ENCODE data around the gene MTUS2. TPM values are rescaled to one million over a fixed set of nuclear protein-coding genes. Genes with fewer than 3 reads are reported as not detected.

Gene MTUS2
- total RNA-seq (2021) (0.11 and 0.44 TPM in 2 replicates), Bru-seq, nascent RNA (percentile 13 among the genes with signal in this experiment), BruChase-seq, experiment 1, labeled RNA remaining after a 2-hour chase (percentile 14 among the genes with signal in this experiment), BruChase-seq, experiment 2, labeled RNA remaining after a 6-hour chase (percentile 11 among the genes with signal in this experiment)
- long read RNA-seq = 0 reads

- DNase-seq (ENCODE audit: low spot score) = no peak
- H3K36me3 ChIP-seq (ENCODE audit: insufficient read depth, low read length, poor library complexity, severe bottlenecking) = no peaks in the 10 kb centered on the region
- ChIA-PET POLR2A (ENCODE audit: low non-redundant PET) (no interaction called here), CTCF (interaction anchor here (0.7 to 0.9 kb wide), 2 partner anchors 17 to 34 kb away, joined by 3 read pairs; no protein-coding TSS in a partner anchor)
- TF ChIP-seq CTCF (conservative IDR thresholded peaks at IDR 0.05; ENCODE audit: low read depth, low read length) (no peak), EZH2 (IDR thresholded peaks at IDR 0.05; ENCODE audit: borderline replicate concordance, low read depth, low read length, poor library complexity, severe bottlenecking) (peak; percentile 83)
- BruUV-seq (replicated peaks) = no TSS peak
- H3K4me3 ChIP-seq (ENCODE audit: low read depth, low read length, poor library complexity, severe bottlenecking) = peak within 1 kb of the TSS; percentile 31
- H3K27me3 ChIP-seq (replicated peaks; ENCODE audit: insufficient read depth, low read depth, low read length, poor library complexity) = peaks cover 47% of the 10 kb centered on the region
- H3K4me1 ChIP-seq (ENCODE audit: insufficient read depth, low read length, poor library complexity, severe bottlenecking) = peaks cover 5% of the 10 kb centered on the region
- H3K27ac ChIP-seq (ENCODE audit: low read depth, low read length, poor library complexity, severe bottlenecking) = no peak within 1 kb of the TSS
- H3K9me3 ChIP-seq (ENCODE audit: low read depth, low read length, poor library complexity, severe bottlenecking) = no peaks in the 10 kb centered on the region
- intact Hi-C loops (cut with micrococcal nuclease; ENCODE audit: unreplicated experiment) = loop anchor here (5.0 kb wide), 1 partner anchor 542 kb away; no protein-coding TSS in a partner anchor
These were observed at the start of gene MTUS2 for GRCh38 chr13:28820099-28821051. Gene MTUS2 (plus strand): TSS chr13:28820339.

GRCh38 chr13:28778308-28779215, 41.6 kb upstream of the MTUS2 start:
- CTCF ChIA-PET = no interaction called here
- H3K27ac ChIP-seq (ENCODE audit: low read depth, low read length, poor library complexity, severe bottlenecking) = no peak overlapping the region

More at GRCh38 chr13:28778308-28779215, 41.6 kb upstream of the MTUS2 start:
- no peaks in the 10 kb centered on the region for H3K36me3 ChIP-seq (ENCODE audit: insufficient read depth, low read length, poor library complexity, severe bottlenecking)
- DNase-seq (ENCODE audit: low spot score) = no peak
- no peaks in the 10 kb centered on the region for H3K9me3 ChIP-seq (ENCODE audit: low read depth, low read length, poor library complexity, severe bottlenecking)
- POLR2A ChIA-PET (ENCODE audit: low non-redundant PET) = no interaction called here
- no peaks in the 10 kb centered on the region for H3K27me3 ChIP-seq (replicated peaks; ENCODE audit: insufficient read depth, low read depth, low read length, poor library complexity)
- no peak overlapping the region for H3K4me3 ChIP-seq (ENCODE audit: low read depth, low read length, poor library complexity, severe bottlenecking)
- TF ChIP-seq CTCF (conservative IDR thresholded peaks at IDR 0.05; ENCODE audit: low read depth, low read length) (no peak), EZH2 (IDR thresholded peaks at IDR 0.05; ENCODE audit: borderline replicate concordance, low read depth, low read length, poor library complexity, severe bottlenecking) (no peak)
- intact Hi-C loops (cut with micrococcal nuclease; ENCODE audit: unreplicated experiment) = no loop called here
- H3K4me1 ChIP-seq (ENCODE audit: insufficient read depth, low read length, poor library complexity, severe bottlenecking) = no peaks in the 10 kb centered on the region
- BruUV-seq (replicated peaks) = no TSS peak
